ENCODE measurements around the gene TMEM237.
"Not testable (repeated sequence)": the region's sequence is repeated elsewhere in the genome, so short reads cannot be mapped to it uniquely, and the experiment has no call there.

TMEM237 gene, protein sequence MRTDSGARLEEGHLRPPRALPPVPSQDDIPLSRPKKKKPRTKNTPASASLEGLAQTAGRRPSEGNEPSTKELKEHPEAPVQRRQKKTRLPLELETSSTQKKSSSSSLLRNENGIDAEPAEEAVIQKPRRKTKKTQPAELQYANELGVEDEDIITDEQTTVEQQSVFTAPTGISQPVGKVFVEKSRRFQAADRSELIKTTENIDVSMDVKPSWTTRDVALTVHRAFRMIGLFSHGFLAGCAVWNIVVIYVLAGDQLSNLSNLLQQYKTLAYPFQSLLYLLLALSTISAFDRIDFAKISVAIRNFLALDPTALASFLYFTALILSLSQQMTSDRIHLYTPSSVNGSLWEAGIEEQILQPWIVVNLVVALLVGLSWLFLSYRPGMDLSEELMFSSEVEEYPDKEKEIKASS

GRCh38 chr2:201643216-201643890, at the start of gene TMEM237:
TSS of gene TMEM237 (minus strand) at chr2:201643503. CDS start at chr2:201643400, 103 bp downstream.
- no peak for DNase-seq (ENCODE audit: low read depth)

GRCh38 chr2:201685156-201685555, 41.9 kb upstream of the TMEM237 start:
- no peak for DNase-seq (ENCODE audit: low read depth)

- no peak for DNase-seq (ENCODE audit: low read depth)
Observed at GRCh38 chr2:201680743-201681142, 37.4 kb upstream of the TMEM237 start.

DNA sequence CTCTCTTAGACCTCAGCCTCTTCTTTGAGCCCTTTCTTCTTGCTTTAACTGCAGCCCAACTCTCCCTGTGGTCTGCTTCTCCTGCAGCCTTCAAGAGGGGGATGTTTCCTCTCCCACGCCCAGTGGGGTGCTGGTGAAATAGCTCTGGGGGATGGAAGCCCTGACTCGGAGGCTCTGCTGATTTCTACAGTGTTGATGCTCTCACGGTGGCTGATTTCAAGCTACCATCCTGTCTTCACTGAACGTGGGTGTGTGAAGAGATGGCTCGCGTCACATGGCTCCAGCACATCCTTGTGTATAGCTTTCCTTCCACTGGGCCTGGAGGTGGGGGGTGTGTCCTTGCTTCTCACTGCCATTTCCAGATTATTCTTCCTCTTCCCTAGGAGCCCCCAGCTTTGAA, 35.1 kb upstream of the TMEM237 start:
- no peak for DNase-seq (ENCODE audit: low read depth)

DNA sequence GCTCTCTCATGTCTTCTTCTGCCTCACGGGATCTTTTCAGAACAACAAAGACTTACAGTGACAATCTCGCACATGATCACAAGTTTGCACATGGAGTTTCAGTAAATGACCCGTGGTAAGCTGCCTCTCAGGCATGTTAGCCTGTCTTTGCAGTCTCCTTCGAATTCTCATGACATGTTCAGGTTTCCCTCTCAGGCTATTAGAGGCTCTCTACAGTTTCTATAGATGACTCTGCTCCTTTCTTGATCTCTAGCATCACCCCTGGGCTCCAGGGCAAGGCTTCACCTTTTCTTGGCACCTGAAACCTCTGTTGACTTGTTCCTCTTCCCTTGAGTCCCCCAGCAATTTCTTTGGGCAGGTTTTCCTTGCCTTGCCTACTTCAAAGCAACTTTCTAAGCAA, 32.2 kb upstream of the TMEM237 start:
- no peak for DNase-seq (ENCODE audit: low read depth)

GRCh38 chr2:201674794-201675193, 31.5 kb upstream of the TMEM237 start:
- no peak for DNase-seq (ENCODE audit: low read depth)

GRCh38 chr2:201674298-201674697, 31.0 kb upstream of the TMEM237 start:
- no peak for DNase-seq (ENCODE audit: low read depth)

DNA sequence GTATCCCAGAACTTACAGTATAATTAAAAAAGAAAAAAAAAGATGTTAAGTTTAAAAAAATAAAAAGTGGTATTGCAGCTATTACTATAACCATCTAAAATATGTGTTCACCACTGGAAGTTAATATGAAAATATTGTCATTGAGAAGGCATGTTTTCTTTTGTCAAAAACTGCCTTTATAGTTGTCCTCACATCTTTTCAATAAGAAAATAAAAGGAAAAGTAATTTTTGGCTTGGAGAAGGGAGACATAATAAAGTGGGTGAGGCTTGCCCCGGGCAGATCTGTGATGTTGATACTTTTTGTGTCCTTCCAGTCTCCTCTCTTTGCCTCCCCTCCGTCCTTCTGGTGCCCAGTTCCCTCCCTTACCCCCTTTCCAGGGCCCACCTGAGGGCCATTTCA, 30.2 kb upstream of the TMEM237 start:
- no peak for DNase-seq (ENCODE audit: low read depth)

DNA sequence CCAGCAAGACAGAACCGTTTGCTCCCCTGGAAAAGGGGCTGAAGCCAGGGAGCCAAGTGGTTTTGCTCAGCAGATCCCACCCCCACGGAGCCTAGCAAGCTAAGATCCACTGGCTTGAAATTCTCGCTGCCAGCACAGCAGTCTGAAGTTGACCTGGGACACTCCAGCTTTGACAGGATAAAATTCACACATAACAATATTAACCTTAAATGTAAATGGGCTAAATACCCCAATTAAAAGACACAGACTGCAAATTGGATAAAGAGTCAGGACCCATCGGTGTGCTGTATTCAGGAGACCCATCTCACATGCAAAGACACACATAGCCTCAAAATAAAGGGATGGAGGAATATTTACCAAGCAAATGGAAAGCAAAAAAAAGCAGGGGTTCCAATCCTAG, 27.9 kb upstream of the TMEM237 start:
- not testable (repeated sequence) for DNase-seq (ENCODE audit: low read depth)

- DNase-seq (ENCODE audit: low read depth) = no peak
Observed at GRCh38 chr2:201669865-201670264, 26.6 kb upstream of the TMEM237 start.

DNA sequence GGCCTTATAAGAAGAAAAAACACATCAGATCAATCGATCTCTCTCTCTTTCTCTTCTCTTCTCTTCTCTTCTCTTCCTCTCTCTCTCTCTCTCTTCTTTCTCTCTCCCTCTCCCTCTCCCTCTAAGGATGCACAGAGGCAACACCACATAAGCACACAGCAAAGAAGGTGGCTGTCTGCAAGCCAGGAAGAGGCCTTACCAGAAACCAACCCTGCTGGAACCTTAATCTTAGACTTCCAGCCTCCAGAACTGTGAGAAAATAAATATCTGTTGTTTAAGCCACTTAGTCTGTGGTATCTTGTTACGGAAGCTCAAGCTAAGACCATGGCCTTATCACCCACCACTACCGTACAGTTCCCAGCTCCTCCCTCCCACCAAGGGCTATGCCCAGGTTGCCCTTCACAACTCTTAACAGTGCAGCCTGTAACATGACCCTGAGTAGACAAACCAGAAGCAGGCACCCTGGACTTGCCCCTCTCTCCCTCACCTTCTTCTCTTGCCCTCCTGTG, 25.2 kb upstream of the TMEM237 start:
- DNase-seq (ENCODE audit: low read depth) = no peak

- no peak for DNase-seq (ENCODE audit: low read depth)
Observed at GRCh38 chr2:201664334-201664733, 21.0 kb upstream of the TMEM237 start.

GRCh38 chr2:201661366-201661765, 18.1 kb upstream of the TMEM237 start:
- DNase-seq (ENCODE audit: low read depth) = no peak

DNA sequence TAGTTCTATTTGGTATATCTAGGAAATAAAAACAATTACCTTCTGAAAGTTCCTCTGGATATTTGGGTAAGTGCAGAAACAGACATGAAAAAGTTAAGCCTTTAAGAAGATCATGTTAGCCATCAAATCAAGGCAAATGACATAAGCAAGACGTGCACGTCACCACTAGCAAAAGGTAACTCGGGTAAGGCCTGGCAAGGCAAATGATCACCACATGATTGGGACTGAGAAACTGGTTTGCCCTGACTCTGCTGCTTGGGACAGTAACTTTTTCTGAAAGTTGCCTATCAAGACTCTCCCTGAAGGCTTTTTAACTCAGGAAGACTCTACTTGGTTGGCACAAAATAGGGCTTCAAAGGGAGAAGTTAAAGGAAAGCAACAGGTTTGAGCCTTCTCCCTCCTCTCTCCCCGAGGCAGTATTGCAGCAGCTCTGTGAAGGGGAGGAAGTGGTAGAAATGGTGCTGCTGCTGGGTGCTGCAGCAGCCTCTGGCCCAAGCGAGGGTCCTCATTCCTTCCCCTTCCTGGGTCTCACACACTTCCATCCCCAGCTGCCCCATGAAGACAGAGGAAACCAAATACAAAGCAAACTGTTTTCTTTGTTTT, 17.1 kb upstream of the TMEM237 start:
- no peak for DNase-seq (ENCODE audit: low read depth)

DNA sequence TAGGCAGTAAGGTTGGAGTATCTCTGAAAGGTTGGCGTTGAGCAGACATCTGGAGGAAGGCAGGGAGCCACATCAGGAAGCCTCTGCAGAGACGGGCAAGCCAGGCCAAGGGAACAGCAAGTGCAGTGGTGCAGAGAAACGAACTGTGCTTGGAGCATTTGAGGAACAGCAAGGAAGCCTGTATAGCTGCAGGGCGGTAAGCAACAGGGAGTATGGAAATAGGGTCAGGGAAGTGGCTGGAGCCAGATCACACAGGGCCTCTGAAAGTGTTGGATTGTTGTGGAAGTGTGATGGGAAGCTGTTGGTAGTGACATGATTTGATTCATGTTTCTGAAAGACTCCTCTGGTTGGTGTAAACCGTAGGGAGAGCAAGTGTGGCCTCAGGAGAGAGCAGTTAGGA, 13.4 kb upstream of the TMEM237 start:
- no peak for DNase-seq (ENCODE audit: low read depth)

DNA sequence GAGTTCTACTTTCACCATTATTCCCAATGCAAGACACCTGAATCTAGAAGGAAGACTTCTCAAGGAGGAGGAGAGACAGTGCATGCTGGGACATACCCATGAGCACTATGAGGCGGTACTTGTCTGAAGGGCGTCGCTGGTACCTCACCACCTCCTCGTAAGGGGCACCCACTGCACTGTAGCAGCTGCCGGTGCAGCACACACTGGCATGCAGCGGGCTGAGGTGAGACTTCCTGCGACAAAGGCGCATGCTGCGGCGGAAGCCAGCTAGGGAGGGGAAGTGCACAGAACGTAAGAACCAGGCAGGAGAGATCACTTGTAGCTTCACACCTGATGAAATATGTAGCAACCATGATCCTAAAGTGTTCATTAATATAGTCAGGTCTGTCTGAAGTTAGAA, 12.8 kb upstream of the TMEM237 start:
- no peak for DNase-seq (ENCODE audit: low read depth)

GRCh38 chr2:201654616-201655384, 11.5 kb upstream of the TMEM237 start:
- DNase-seq (ENCODE audit: low read depth) = peak; percentile 85

- DNase-seq (ENCODE audit: low read depth) = no peak
Observed at GRCh38 chr2:201653221-201653620, 9.9 kb upstream of the TMEM237 start.

DNA sequence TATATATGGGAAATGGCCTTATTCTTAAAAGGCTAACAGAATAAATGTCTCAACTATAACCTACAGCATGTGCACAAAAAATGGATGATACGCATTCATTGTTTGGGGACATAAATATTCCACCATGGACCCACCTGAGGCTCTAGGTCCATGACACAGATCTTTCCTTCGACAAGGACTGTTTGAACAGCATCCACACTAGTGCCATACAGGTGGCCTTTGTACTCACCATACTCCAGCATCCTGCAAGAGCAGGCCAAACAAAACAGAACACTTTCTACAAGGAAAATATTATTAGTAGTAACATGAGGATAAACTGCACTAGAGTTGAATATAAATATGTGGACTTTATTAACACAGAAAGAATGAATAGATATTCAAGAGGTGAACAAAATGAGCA, 6.1 kb upstream of the TMEM237 start:
- no peak for DNase-seq (ENCODE audit: low read depth)

DNA sequence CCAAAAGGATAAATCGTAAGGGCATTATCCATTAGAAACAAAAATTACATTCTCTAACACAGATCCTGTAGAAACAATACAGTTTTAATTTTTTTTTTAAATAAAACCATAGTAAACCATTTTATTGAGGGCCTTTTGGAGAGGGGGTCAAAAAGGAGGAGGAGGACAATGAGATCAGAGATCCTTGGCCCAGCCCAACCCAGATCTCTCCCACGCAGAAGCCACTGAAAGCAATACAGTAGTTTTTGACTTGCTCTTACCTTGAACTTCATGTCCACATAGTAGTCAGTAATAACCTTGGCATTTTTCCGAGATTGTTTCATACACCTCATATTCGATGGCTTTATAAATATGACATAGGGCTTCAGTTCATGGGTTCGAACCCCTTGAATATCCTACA, 4.1 kb upstream of the TMEM237 start:
- no peak for DNase-seq (ENCODE audit: low read depth)

DNA sequence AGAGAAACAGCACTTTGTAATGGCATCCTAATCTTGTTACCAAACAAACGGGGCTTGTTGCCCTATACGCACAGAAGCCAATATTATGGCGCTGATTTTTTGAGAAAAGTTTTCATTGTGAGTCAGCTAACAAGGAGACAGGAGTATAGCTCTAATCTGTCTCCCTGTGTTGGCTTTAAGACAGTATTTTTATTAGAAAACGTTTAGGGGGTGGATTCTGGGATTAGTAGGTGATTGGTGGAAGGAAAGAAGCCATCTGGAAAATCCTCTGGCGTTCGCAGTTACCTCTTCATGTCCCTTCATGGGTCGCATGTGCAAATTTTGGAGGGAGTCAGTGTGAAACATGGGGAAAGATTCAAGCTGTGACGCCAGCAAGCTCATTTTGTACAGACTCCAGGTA, 698 bp upstream of the TMEM237 start:
- DNase-seq (ENCODE audit: low read depth) = no peak

- no peak for DNase-seq (ENCODE audit: low read depth)
Observed at GRCh38 chr2:201642579-201643215, 606 bp downstream of the TMEM237 start.
